ENCODE data around the gene ZNF195.
"Not testable (repeated sequence)": the region's sequence is repeated elsewhere in the genome, so short reads cannot be mapped to it uniquely, and the experiment has no call there.

The ZNF195 gene

DNA sequence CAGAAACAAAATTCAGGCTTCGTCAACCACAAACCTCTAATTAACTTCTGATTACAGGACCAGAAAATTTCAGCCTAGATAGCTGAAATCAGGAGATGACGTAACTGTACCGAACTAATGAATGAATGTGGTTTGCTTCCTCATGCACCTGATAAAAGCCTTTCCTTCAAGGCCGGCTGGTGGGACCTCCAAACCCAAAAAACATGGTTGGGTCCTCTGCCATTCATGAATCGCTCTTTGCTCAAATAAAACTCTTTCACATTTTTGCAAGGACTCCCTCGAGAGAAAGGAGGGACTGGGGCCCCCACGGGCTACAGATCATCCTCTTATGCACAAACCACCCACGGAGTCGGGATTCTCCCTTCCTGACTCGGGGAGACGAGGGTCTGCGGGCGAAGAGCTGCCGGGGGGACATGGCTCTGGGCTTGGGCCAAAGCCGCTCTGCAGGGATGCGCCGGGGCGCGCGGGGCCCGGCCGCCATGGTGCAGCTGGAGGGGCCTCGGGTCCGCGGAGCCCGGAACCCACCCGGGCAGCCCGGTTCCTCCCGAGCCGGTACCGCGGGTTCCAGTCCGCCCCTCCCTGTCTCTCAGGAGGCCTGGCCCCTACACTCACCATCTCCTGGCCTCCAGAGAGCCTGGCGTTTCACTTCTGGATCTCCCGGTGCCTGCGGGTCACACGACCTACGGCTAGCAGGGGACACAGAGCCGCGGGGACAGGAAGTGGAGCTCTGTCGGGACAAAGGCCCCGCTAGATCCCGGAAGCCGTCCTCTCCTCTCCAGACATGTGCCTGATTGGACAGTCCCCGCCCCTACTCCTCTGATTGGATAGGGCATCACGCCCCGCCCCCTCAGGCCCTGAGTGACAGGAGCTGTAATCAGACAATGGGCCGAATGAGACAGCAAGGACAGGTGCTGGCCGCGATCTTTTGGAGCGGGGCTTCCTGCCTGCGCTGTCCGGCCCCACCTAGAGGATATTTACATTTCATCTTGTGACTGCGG is at the start of gene ZNF195:
Gene ZNF195, minus strand, starts transcription at position 721 of the 998 bp plus-strand sequence. Its CDS starts 106 bp downstream, at position 615.
- in situ Hi-C loops (cut with HindIII; ENCODE audit: low sequenced_read_pairs): loop anchor here (25.0 kb wide), 1 partner anchor 141 kb away; the partner anchor contains the start of gene MRGPRE

GRCh38 chr11:3428076-3428475 is 49.1 kb upstream of the ZNF195 start:
- in situ Hi-C loops (cut with HindIII; ENCODE audit: low sequenced_read_pairs): not testable (repeated sequence)

- in situ Hi-C loops (cut with HindIII; ENCODE audit: low sequenced_read_pairs): not testable (repeated sequence)
Observed at GRCh38 chr11:3426541-3426940, 47.6 kb upstream of the ZNF195 start.

- in situ Hi-C loops (cut with HindIII; ENCODE audit: low sequenced_read_pairs): not testable (repeated sequence)
Observed at GRCh38 chr11:3423928-3424327, 45.0 kb upstream of the ZNF195 start.

- in situ Hi-C loops (cut with HindIII; ENCODE audit: low sequenced_read_pairs): not testable (repeated sequence)
Observed at GRCh38 chr11:3423138-3423731, 44.3 kb upstream of the ZNF195 start.

- in situ Hi-C loops (cut with HindIII; ENCODE audit: low sequenced_read_pairs): not testable (repeated sequence)
Observed at GRCh38 chr11:3422380-3423137, 43.6 kb upstream of the ZNF195 start.

- in situ Hi-C loops (cut with HindIII; ENCODE audit: low sequenced_read_pairs): not testable (repeated sequence)
Observed at GRCh38 chr11:3421608-3422379, 42.8 kb upstream of the ZNF195 start.

DNA sequence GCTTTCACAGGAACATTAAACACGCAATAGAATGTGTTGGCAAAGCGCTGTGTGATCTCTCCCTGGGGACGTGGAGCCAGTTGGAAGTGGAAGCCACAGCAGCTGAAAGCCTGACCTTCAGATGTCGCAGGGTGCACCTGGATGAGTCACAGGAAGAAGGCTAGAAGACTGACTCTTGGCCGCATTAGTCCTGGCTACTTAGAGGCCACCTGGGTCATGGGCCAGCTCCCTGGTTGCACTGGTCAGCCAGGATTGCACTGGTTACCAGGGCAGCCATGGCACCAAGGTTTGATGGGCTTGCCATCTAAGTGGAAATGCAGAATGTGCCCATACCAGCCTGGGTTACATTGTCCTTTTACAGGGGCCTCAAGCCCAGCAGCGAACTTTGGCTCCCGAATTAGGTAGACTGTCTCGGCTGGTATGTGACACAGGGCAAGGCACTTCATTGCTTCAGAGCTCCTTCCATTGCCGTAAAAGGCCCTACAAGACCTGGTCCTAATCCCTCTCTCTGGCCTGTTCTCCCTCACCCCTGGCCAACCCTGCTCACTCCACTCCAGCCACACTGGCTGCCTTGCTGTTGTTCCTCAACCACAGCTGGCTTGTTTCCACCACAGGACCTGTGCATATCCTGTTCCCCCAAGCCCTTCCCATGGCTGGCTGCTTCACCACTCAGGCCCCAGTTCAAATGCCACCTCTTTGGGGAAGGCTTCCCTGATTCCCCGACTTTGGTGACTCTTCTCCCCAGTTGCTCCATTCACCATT is 41.5 kb upstream of the ZNF195 start:
- in situ Hi-C loops (cut with HindIII; ENCODE audit: low sequenced_read_pairs): not testable (repeated sequence)

DNA sequence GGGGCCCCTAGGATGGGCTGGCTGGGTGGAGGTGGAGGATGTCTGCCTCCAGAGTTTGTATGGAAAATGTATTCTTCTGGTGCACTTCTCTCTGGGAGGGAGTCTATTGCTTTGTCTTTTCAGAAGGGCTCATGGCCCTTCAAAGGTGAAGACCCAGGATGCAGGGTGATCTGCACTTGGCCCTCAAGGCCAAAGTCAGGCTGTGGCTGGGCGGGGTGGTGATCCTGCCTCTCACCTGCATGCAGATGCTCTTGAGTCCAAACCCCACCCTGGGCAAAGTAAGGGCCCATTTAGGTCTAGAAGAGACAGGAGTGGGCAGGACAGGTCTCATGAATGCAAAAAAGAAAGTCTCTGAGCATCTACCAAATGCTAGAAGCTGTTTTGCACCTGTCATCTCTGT is 40.5 kb upstream of the ZNF195 start:
- in situ Hi-C loops (cut with HindIII; ENCODE audit: low sequenced_read_pairs): not testable (repeated sequence)

- in situ Hi-C loops (cut with HindIII; ENCODE audit: low sequenced_read_pairs): not testable (repeated sequence)
Observed at GRCh38 chr11:3417047-3417446, 38.1 kb upstream of the ZNF195 start.

DNA sequence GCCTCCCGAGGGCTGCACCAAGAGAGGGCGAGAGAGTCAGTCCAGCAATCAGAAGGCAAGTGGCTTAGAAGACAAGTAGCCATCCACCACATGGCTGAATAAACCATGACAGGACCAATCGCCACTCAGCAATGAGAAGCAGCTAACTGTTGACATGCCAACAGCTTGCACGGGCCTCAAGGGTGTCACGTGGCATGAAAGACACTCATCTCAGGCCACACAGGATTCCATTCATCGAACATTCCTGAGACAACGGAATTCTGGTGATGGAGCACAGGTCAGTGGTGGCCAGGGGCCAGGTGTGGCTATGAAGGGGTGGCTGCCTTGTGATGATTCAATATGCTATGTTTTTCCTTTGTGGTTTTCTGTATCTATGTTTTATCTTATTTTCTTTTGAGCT is 36.4 kb upstream of the ZNF195 start:
- in situ Hi-C loops (cut with HindIII; ENCODE audit: low sequenced_read_pairs): not testable (repeated sequence)

DNA sequence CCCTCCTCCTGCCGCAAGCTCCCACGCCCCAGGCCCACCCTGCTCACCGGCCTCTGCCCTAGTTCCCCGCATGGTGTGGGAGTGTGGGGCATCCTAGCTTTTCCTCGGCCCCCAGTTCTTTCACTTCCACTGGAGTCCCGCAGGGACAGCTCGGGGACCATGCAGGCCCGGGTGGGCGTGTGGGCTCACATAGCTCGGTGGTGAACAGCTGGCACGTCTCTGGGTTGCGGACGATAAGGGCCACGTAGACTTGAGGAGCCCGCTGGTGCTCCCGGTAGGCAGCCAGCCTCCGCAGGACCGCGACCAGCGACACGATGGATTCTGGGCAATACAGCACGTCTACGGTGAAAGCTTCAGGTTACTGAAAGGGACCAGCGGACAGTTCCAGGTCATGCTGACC is 34.7 kb upstream of the ZNF195 start:
- in situ Hi-C loops (cut with HindIII; ENCODE audit: low sequenced_read_pairs): not testable (repeated sequence)

DNA sequence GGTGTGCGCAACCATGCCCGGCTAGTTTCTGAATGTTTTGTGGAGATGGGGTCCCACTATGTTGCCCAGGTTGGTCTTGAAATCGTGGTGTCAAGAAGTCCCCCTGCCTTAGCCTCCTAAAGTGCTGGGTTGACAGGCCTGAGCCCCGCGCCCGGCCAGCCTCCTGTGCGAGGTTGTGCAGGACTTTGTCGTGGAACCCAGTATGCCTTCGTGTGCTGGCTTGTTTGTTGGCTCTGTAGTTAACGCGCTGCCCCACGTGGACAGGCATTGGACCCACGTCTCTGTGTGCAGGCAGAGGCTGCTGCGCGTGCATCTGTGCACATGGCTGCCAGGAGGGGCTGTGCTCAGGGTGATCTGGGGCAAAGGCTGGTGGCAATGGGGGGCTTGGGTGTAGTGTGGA is 33.9 kb upstream of the ZNF195 start:
- in situ Hi-C loops (cut with HindIII; ENCODE audit: low sequenced_read_pairs): no loop called here

DNA sequence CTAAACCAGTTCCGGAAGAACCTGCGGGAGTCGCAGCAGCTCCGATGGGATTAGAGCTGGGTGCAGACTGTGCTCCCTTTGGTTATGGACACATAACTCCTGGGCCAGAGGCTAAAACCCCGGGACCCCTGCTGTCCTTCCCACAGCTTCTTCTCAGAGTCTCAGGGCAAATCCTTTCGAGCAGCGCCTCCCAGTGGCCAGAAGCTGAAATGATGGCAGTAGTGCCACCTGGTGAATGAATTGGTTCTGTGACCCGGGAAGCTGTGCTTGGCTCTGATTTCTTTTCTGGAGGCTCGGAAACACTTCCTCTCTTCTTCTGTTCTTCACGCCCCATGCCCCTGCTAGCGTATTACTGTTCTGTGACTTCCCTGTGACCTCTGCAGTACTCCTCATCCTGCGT is 29.8 kb upstream of the ZNF195 start:
- in situ Hi-C loops (cut with HindIII; ENCODE audit: low sequenced_read_pairs): not testable (repeated sequence)

DNA sequence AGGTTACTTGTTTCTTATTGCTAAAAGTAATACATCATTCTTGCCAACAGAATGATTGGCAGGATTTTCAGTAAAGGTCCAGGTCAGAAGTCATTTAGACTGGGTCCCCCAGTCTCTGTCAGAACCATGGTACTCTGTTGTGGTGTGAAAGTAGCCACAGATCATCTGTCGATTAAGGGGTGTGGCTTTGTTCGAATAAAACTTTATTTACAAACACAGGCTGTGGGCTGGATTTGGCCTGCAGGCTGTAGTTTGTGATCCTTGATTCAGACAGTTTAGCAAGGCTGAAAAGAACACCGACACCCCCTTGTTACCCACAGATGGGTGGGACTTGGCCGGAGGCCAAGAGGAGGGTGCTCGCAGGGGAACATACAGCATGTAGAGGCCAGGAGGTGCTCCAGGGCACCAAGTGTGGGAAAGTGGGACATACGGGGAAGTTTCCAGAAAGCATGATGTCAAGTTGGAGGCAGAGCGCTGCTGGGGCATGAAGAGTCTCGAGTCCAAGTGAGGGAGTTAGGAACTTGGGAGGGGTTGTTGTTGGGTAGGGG is 29.2 kb upstream of the ZNF195 start:
- in situ Hi-C loops (cut with HindIII; ENCODE audit: low sequenced_read_pairs): not testable (repeated sequence)

DNA sequence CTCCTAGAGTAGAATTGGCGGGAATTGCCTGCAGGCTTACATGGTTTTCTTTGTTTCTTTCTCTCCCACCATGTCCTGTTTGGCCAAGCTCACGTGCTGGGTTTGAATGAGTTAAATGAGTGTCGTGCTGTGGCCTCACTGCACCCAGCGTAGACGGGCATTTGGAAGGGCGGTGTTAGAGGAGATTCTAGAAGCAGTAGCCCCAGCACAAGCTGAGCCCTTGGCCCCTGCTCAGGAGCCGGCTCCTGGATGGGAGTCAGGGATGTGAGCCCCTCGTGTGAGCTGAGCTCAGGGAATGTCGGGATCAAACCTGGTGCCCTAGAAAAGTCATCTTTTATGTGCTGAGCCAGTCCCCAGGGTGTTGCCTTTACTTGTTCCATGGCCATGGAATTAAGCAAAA is 28.0 kb upstream of the ZNF195 start:
- in situ Hi-C loops (cut with HindIII; ENCODE audit: low sequenced_read_pairs): not testable (repeated sequence)

DNA sequence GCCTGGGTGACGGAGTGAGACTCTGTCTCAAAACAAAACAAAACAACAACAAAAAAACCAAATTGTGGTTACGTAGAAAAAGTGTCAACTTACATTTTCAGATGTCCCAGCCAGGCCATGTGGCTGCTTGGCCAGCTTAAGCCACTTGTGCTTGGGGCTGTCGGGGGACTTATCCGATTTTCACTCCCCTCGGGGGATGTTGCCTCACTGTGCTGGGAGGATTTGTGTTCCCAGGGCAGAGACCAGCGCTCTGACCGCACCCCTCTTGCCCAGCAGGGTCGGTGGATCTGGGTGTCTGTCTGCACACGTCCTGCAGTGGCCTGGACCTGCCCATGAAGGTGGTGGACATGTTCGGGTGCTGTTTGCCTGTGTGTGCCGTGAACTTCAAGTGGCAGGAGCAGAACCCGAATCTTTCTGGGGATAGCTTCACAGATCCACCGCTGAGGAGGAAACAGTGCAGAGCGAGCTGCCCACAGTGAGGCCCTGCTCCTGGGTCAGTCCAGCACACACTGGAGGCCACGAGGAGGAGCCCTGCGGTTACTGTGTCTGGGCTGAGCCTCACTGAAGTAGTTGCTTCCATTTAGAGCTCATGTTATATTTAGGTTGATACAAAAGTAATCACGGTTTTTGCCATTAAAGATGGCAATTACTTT is 27.4 kb upstream of the ZNF195 start:
- in situ Hi-C loops (cut with HindIII; ENCODE audit: low sequenced_read_pairs): not testable (repeated sequence)

- in situ Hi-C loops (cut with HindIII; ENCODE audit: low sequenced_read_pairs): not testable (repeated sequence)
Observed at GRCh38 chr11:3404076-3404925, 25.4 kb upstream of the ZNF195 start.

Data from endothelial cell of hepatic sinusoid (primary cell).